GM21717 (cell line): ENCODE data around the gene RAB3C.

ENCODE experiments used
- ATAC-seq: cut with Tn5 transposase; IDR thresholded peaks from one replicate; pipeline ENCODE4 v1.9.1; 2021; ENCODE audit warnings: mild to moderate bottlenecking, moderate library complexity; ENCODE audit not compliant: unreplicated experiment

The RAB3C gene

GRCh38 chr5:58765058-58765457 is 182.2 kb downstream of the RAB3C start:
- ATAC-seq: no peak

- no peak for ATAC-seq
Measured at GRCh38 chr5:58767104-58767503, 184.2 kb downstream of the RAB3C start.

- no peak for ATAC-seq
Measured at GRCh38 chr5:58770136-58770535, 187.3 kb downstream of the RAB3C start.

GRCh38 chr5:58771796-58772195 is 188.9 kb downstream of the RAB3C start:
- no peak for ATAC-seq

- no peak for ATAC-seq
Measured at GRCh38 chr5:58773744-58774441, 191.0 kb downstream of the RAB3C start.

GRCh38 chr5:58774937-58775336 is 192.1 kb downstream of the RAB3C start:
- no peak for ATAC-seq

- ATAC-seq: peak; percentile 89
Measured at GRCh38 chr5:58775701-58776262, 192.9 kb downstream of the RAB3C start.

- ATAC-seq: no peak
Measured at GRCh38 chr5:58776559-58776958, 193.7 kb downstream of the RAB3C start.

- no peak for ATAC-seq
Measured at GRCh38 chr5:58778888-58779287, 196.0 kb downstream of the RAB3C start.

- no peak for ATAC-seq
Measured at GRCh38 chr5:58786035-58786434, 203.2 kb downstream of the RAB3C start.

- no peak for ATAC-seq
Measured at GRCh38 chr5:58786711-58787303, 203.9 kb downstream of the RAB3C start.

- no peak for ATAC-seq
Measured at GRCh38 chr5:58787987-58788386, 205.1 kb downstream of the RAB3C start.

GRCh38 chr5:58793888-58794657 is 211.2 kb downstream of the RAB3C start:
- no peak for ATAC-seq

GRCh38 chr5:58794875-58795274 is 212.0 kb downstream of the RAB3C start:
- peak; percentile 46 for ATAC-seq

GRCh38 chr5:58795327-58795726 is 212.5 kb downstream of the RAB3C start:
- peak; percentile 32 for ATAC-seq

- ATAC-seq: no peak
Measured at GRCh38 chr5:58797021-58797420, 214.1 kb downstream of the RAB3C start.

- no peak for ATAC-seq
Measured at GRCh38 chr5:58800356-58800755, 217.5 kb downstream of the RAB3C start.

GRCh38 chr5:58800861-58801540 is 218.1 kb downstream of the RAB3C start:
- ATAC-seq: no peak

- ATAC-seq: no peak
Measured at GRCh38 chr5:58803056-58803455, 220.2 kb downstream of the RAB3C start.

- ATAC-seq: no peak
Measured at GRCh38 chr5:58804291-58804690, 221.4 kb downstream of the RAB3C start.

GRCh38 chr5:58810086-58810485 is 227.2 kb downstream of the RAB3C start:
- no peak for ATAC-seq
